SK-N-SH (cell line): ENCODE data around the gene ASIC4.

Experiments used
- GATA2 ChIP-seq: sonication (generic); formaldehyde crosslinking; IDR thresholded peaks from 2 replicates; pipeline ENCODE4 v1.5.0; 2020; ENCODE audit warnings: mild to moderate bottlenecking, missing genetic modification reagents
- TCF12 ChIP-seq: IDR thresholded peaks from 2 replicates; pipeline ENCODE4 v1.4.0; 2012

GRCh38 chr2:219514836-219515235, 554 bp downstream of the ASIC4 start:
- TF ChIP-seq TCF12 (no peak), GATA2 (CRISPR knock-in tag) (no peak)
